Tibial nerve (tissue), 4 donors: ENCODE results near the gene KRT2. TPM values are rescaled to one million over a fixed set of nuclear protein-coding genes. Genes with fewer than 3 reads are reported as not detected.

ENCODE experiments used
- DNase-seq, 2 donors: peaks; one replicate each; pipeline ENCODE4 v3.0.0-alpha.2; 2019; ENCODE audit warnings: low spot score in 2 of 2
- H3K27ac ChIP-seq, 4 donors: fragments of 200-600 bp; sonication (generic) in 3 of 4; one replicate each; pipeline ENCODE4 v1.5.1; 2017 to 2019; ENCODE audit warnings: mild to moderate bottlenecking in 1 of 4
- H3K27me3 ChIP-seq, 2 donors: fragments of 200-600 bp; sonication (generic) in 1 of 2; one replicate each; pipeline versions ENCODE4 v1.5.1 to v1.6.0; 2017 to 2019
- H3K36me3 ChIP-seq, 3 donors: fragments of 200-600 bp; sonication (generic); one replicate each; pipeline ENCODE4 v1.5.1; 2018 to 2019
- H3K4me1 ChIP-seq, 4 donors: fragments of 200-600 bp; sonication (generic) in 3 of 4; one replicate each; pipeline ENCODE4 v1.5.1; 2017 to 2019
- H3K4me3 ChIP-seq, 4 donors: fragments of 200-600 bp; sonication (generic) in 3 of 4; one replicate each; pipeline ENCODE4 v1.5.1; 2017 to 2019; ENCODE audit warnings: mild to moderate bottlenecking in 1 of 4, moderate library complexity in 1 of 4
- H3K9me3 ChIP-seq, 4 donors: fragments of 200-600 bp; sonication (generic) in 3 of 4; one replicate each; pipeline ENCODE4 v1.5.1; 2017 to 2019
- CTCF ChIP-seq, 5 experiments: fragments of 200-600 bp in 3 of 5; fragments of 450-650 bp in 2 of 5; sonication (generic) in 3 of 5; IDR thresholded peaks; one replicate each; pipeline ENCODE4 v1.5.1; 2016 to 2019; ENCODE audit warnings: antibody characterized with exemption in 5 of 5, mild to moderate bottlenecking in 3 of 5, moderate library complexity in 2 of 5
- EP300 ChIP-seq, 2 donors: sonication (generic); formaldehyde crosslinking; IDR thresholded peaks; one replicate each; pipeline ENCODE4 v1.6.1; 2017; ENCODE audit warnings: antibody characterized with exemption in 2 of 2, mild to moderate bottlenecking in 1 of 2
- POLR2A ChIP-seq, 2 donors: fragments of 450-650 bp; IDR thresholded peaks; one replicate each; pipeline ENCODE4 v1.6.1; 2017; ENCODE audit warnings: antibody characterized with exemption in 2 of 2, mild to moderate bottlenecking in 2 of 2, moderate library complexity in 2 of 2
- WGBS, 2 donors: methylation state at CpG; one replicate each; pipeline ENCODE4 v1.1.5; 2018; 5-methylcytosine and 5-hydroxymethylcytosine counted together
- total RNA-seq, 4 donors: library from RNA; depleted of rRNA; stranded (reverse); fragments of >200 nt; gene quantifications; one replicate each; pipeline ENCODE4 v1.1.0, GENCODE V29; 2016

The KRT2 gene
- total RNA-seq, 4 donors from 2014 or later, result not detected

GRCh38 chr12:52658196-52658595 is 6.2 kb upstream of the KRT2 start:
- 68 to 71% methylated on average over 4 of the region's 4 CpGs for WGBS, 2 donors

GRCh38 chr12:52657250-52657902 is 5.4 kb upstream of the KRT2 start:
- Histone ChIP-seq H3K9me3 (no peaks in the 10 kb centered on the region), H3K27ac (no peak overlapping the region), H3K4me1 (no peaks in the 10 kb centered on the region), H3K27me3 (peaks cover 0 to 11% of the 10 kb centered on the region in 2 donors), H3K4me3 (no peak overlapping the region), H3K36me3 (no peaks in the 10 kb centered on the region)
- no peak for DNase-seq
- WGBS, 2 donors, result 81 to 93% methylated on average over 6 of the region's 6 CpGs
- no peak for TF ChIP-seq POLR2A (IDR thresholded peaks at IDR 0.05)
- no peak for TF ChIP-seq CTCF (IDR thresholded peaks at IDR 0.05)
- no peak for TF ChIP-seq EP300 (IDR thresholded peaks at IDR 0.05)

More at GRCh38 chr12:52658196-52658595, 6.2 kb upstream of the KRT2 start:
- no peak overlapping the region for H3K4me3 ChIP-seq
- no peak for DNase-seq
- TF ChIP-seq EP300 (IDR thresholded peaks at IDR 0.05) (no peak), CTCF (IDR thresholded peaks at IDR 0.05) (no peak), POLR2A (IDR thresholded peaks at IDR 0.05) (no peak)
- no peaks in the 10 kb centered on the region for H3K4me1 ChIP-seq
- no peaks in the 10 kb centered on the region for H3K9me3 ChIP-seq
- H3K36me3 ChIP-seq, result no peaks in the 10 kb centered on the region
- peaks cover 0 to 12% of the 10 kb centered on the region in 2 donors for H3K27me3 ChIP-seq
- no peak overlapping the region for H3K27ac ChIP-seq

DNA sequence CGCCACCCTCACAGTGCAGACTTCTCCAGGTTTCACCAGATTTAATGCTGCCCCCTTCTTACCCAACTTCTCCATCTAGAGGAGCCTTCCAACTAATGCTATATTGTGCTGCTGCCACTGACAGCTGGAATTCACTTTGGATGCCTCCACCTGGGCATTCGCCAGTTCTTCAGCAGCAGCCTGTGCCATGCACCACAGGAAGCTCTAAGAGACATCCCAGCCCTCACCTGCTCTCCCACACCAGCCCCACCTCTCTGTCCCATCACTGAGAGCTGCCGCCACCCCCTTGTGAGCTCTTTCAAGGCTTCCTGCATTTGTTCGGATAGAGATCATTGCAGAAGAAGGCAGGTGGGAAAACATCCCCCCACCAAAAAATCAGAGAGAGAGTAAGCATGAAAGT is 4.6 kb upstream of the KRT2 start:
- TF ChIP-seq EP300 (IDR thresholded peaks at IDR 0.05), result no peak
- TF ChIP-seq POLR2A (IDR thresholded peaks at IDR 0.05), result no peak
- TF ChIP-seq CTCF (IDR thresholded peaks at IDR 0.05), result no peak
- Histone ChIP-seq H3K27ac (no peak overlapping the region), H3K4me3 (no peak overlapping the region), H3K9me3 (peaks cover 0 to 2% (median 0%) of the 10 kb centered on the region in 4 donors), H3K36me3 (no peaks in the 10 kb centered on the region), H3K4me1 (no peaks in the 10 kb centered on the region), H3K27me3 (peaks cover 0 to 7% of the 10 kb centered on the region in 2 donors)
- 79 to 85% methylated on average over 4 of the region's 4 CpGs for WGBS, 2 donors
- no peak for DNase-seq

DNA sequence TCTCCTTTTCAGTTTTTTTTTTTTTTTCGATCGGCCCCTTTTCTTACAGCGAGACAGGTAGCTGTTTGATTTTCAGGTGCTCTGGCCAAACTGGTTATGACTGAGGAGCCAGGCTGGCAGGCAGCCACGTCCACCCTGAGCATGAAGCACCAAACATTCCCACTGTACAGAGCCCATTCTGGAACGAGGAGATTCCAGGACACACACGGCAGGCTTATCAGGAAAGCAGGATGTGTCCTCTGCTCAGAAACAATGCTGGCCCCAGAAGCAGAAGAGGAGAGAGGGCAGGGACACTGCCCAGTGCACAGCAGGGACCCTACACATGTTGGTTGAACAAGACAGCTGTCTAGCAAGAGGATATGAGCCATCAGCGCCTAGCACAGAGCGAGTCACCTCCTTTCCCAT is 3.7 kb upstream of the KRT2 start:
- 54 to 58% methylated on average over 6 to 8 of the region's 8 CpGs for WGBS, 2 donors
- no peak for TF ChIP-seq POLR2A (IDR thresholded peaks at IDR 0.05)
- no peak for TF ChIP-seq CTCF (IDR thresholded peaks at IDR 0.05)
- TF ChIP-seq EP300 (IDR thresholded peaks at IDR 0.05), result no peak
- Histone ChIP-seq H3K27ac (no peak overlapping the region), H3K27me3 (peaks cover 0 to 7% of the 10 kb centered on the region in 2 donors), H3K4me1 (peaks cover 0 to 3% (median 0%) of the 10 kb centered on the region in 4 donors), H3K36me3 (no peaks in the 10 kb centered on the region), H3K9me3 (peaks cover 0 to 3% (median 0%) of the 10 kb centered on the region in 4 donors), H3K4me3 (no peak overlapping the region)
- DNase-seq, result no peak

DNA sequence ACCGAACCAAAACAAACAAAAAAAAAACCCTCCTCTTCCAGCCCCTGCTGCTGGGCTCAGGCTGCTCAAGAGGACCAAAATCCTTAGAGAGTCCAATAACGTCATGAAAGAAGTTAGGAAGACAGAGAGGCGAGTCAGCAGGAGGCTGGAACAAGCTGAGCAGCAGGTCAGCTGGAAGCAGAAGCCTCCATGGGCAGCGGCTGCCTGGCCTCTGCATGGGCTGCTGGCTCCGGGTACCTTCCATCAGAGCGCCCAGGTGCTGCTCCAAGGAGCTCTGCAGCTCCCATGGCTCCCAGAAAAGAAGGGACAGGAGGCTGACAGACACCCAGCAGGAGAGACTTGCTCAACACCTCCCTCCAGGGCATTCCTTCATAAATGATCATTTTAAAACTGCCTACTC is 3.2 kb upstream of the KRT2 start:
- Histone ChIP-seq H3K9me3 (peaks cover 0 to 3% (median 0%) of the 10 kb centered on the region in 4 donors), H3K4me1 (peaks cover 0 to 5% (median 0%) of the 10 kb centered on the region in 4 donors), H3K27me3 (peaks cover 0 to 7% of the 10 kb centered on the region in 2 donors), H3K4me3 (no peak overlapping the region), H3K36me3 (no peaks in the 10 kb centered on the region), H3K27ac (no peak overlapping the region)
- DNase-seq, result no peak
- WGBS, 2 donors, result 55 to 58% methylated on average over 6 of the region's 6 CpGs
- no peak for TF ChIP-seq EP300 (IDR thresholded peaks at IDR 0.05)
